ENCODE data around the gene MYADML2. TPM values are rescaled to one million over a fixed set of nuclear protein-coding genes. Genes with fewer than 3 reads are reported as not detected.

Gene MYADML2
- total RNA-seq, 1 experiment from 2014 or later: not detected

DNA sequence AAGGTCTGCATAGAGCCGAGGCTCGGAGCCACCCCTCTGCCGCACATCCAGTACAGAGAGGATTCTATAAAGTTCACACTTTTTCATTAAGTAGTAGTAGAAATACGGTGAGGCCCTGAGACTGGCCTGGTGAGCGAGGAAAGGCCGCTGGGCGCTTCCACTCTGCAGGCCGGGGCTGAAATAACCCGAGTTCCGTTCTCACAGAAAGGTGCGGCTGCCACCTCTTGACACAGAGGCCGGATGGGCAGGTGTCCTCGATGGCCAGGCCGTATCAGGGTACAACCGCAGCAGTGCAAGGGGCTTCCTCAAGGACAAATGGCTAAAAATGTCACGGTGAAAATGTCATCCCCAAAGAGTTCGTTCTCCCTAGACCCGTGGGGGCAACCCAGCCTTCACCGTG, 35.1 kb downstream of the MYADML2 start:
- POLR2A ChIA-PET (ENCODE audit: low non-redundant PET): no interaction called here
- intact Hi-C loops (cut with micrococcal nuclease; ENCODE audit: unreplicated experiment): no loop called here
- H3K36me3 ChIP-seq (ENCODE audit: insufficient read depth, low read length, poor library complexity, severe bottlenecking): peaks cover 44% of the 10 kb centered on the region

DNA sequence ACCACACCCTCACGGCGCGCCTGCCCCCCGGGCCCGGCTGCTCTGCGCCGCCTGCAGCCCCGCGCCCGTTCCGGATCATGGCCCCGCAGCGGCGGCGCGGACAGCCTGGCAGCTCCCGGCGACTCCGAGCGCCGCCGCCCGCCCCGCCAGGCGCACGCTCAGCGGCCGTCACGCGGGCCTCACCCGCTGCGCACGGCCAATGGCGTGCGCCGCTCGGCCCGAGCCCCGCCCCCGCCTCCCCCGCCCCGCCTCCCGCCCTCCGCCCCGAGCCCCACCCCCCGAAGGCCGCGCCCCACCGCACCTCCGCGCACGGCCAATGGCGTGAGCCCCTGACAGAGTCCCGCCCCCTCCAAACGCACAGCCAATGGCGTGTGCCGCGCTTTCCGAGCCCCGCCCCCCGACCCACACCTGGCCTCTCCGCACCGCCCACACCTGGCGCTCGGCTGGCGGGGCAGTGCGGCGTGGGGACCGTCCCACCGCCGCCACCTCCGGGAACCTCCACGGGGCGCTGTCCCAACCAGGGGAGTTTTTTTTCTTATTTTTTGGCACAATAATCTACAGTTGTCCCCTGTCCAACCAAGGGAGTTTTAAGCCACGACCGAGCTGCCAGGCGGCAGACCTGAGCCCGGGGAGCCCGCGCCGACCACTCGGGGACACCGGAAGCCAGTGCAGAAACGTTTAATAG, 35.6 kb downstream of the MYADML2 start, which contains the start of gene PCYT2:
PCYT2 (minus strand) TSS at position 123 of the 685 bp plus-strand sequence; CDS start at position 79, 44 bp downstream.
- BruUV-seq (replicated peaks): no TSS peak
- POLR2A ChIA-PET (ENCODE audit: low non-redundant PET): no interaction called here

More for the DNA sequence above, 35.1 kb downstream of the MYADML2 start:
- DNase-seq (ENCODE audit: low spot score): no peak
- H3K27me3 ChIP-seq (replicated peaks; ENCODE audit: insufficient read depth, low read depth, low read length, poor library complexity): no peaks in the 10 kb centered on the region
- TF ChIP-seq EZH2 (IDR thresholded peaks at IDR 0.05; ENCODE audit: borderline replicate concordance, low read depth, low read length, poor library complexity, severe bottlenecking): no peak
- TF ChIP-seq, protein P1, sequence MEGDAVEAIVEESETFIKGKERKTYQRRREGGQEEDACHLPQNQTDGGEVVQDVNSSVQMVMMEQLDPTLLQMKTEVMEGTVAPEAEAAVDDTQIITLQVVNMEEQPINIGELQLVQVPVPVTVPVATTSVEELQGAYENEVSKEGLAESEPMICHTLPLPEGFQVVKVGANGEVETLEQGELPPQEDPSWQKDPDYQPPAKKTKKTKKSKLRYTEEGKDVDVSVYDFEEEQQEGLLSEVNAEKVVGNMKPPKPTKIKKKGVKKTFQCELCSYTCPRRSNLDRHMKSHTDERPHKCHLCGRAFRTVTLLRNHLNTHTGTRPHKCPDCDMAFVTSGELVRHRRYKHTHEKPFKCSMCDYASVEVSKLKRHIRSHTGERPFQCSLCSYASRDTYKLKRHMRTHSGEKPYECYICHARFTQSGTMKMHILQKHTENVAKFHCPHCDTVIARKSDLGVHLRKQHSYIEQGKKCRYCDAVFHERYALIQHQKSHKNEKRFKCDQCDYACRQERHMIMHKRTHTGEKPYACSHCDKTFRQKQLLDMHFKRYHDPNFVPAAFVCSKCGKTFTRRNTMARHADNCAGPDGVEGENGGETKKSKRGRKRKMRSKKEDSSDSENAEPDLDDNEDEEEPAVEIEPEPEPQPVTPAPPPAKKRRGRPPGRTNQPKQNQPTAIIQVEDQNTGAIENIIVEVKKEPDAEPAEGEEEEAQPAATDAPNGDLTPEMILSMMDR (conservative IDR thresholded peaks at IDR 0.05; ENCODE audit: low read depth, low read length): no peak
- peaks cover 10% of the 10 kb centered on the region for H3K4me1 ChIP-seq (ENCODE audit: insufficient read depth, low read length, poor library complexity, severe bottlenecking)
- H3K27ac ChIP-seq (ENCODE audit: low read depth, low read length, poor library complexity, severe bottlenecking): peak overlapping the region; percentile 51
- H3K9me3 ChIP-seq (ENCODE audit: low read depth, low read length, poor library complexity, severe bottlenecking): no peaks in the 10 kb centered on the region
- CTCF ChIA-PET: no interaction called here
- no TSS peak for BruUV-seq (replicated peaks)
- H3K4me3 ChIP-seq (ENCODE audit: low read depth, low read length, poor library complexity, severe bottlenecking): peak overlapping the region; percentile 33

DNA sequence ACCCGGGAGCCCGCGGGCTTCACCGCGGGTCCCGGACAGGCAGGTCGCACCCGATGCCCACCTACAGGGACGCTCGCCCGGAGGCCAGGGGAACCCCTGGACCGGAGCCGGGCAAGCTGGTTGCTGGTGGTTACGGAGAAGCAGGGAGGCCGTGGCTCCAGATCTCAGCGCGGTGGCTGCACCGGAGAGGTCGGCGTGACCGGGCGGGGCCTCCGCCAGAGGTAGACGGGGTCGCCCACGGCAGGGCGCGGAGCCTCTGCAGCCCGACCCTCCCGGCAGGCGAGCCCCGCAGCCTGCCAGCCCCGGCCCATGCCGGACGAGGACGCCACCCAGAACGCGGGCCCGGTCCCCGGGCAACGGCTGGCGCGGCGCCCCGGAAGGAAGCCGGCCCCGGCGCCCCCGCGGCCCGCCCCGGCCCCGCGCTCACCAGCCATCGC, 36.2 kb downstream of the MYADML2 start:
- H3K9me3 ChIP-seq (ENCODE audit: low read depth, low read length, poor library complexity, severe bottlenecking): no peaks in the 10 kb centered on the region
- peaks cover 53% of the 10 kb centered on the region for H3K36me3 ChIP-seq (ENCODE audit: insufficient read depth, low read length, poor library complexity, severe bottlenecking)
- ChIA-PET POLR2A (ENCODE audit: low non-redundant PET) (no interaction called here), CTCF (no interaction called here)
- DNase-seq (ENCODE audit: low spot score): no peak
- no peaks in the 10 kb centered on the region for H3K27me3 ChIP-seq (replicated peaks; ENCODE audit: insufficient read depth, low read depth, low read length, poor library complexity)
- peaks cover 5% of the 10 kb centered on the region for H3K4me1 ChIP-seq (ENCODE audit: insufficient read depth, low read length, poor library complexity, severe bottlenecking)
- peak overlapping the region; percentile 62 for H3K27ac ChIP-seq (ENCODE audit: low read depth, low read length, poor library complexity, severe bottlenecking)
- no TSS peak for BruUV-seq (replicated peaks)
- TF ChIP-seq EZH2 (IDR thresholded peaks at IDR 0.05; ENCODE audit: borderline replicate concordance, low read depth, low read length, poor library complexity, severe bottlenecking): no peak
- TF ChIP-seq, protein P1 (conservative IDR thresholded peaks at IDR 0.05; ENCODE audit: low read depth, low read length): no peak
- intact Hi-C loops (cut with micrococcal nuclease; ENCODE audit: unreplicated experiment): no loop called here
- H3K4me3 ChIP-seq (ENCODE audit: low read depth, low read length, poor library complexity, severe bottlenecking): peak overlapping the region; percentile 90

More for the DNA sequence above, 35.6 kb downstream of the MYADML2 start, which contains the start of gene PCYT2:
- no peaks in the 10 kb centered on the region for H3K27me3 ChIP-seq (replicated peaks; ENCODE audit: insufficient read depth, low read depth, low read length, poor library complexity)
- no peaks in the 10 kb centered on the region for H3K9me3 ChIP-seq (ENCODE audit: low read depth, low read length, poor library complexity, severe bottlenecking)
- peak within 1 kb of the TSS; percentile 90 for H3K4me3 ChIP-seq (ENCODE audit: low read depth, low read length, poor library complexity, severe bottlenecking)
- peaks cover 5% of the 10 kb centered on the region for H3K4me1 ChIP-seq (ENCODE audit: insufficient read depth, low read length, poor library complexity, severe bottlenecking)
- H3K27ac ChIP-seq (ENCODE audit: low read depth, low read length, poor library complexity, severe bottlenecking): peak within 1 kb of the TSS; percentile 62
- intact Hi-C loops (cut with micrococcal nuclease; ENCODE audit: unreplicated experiment): no loop called here
- peaks cover 48% of the 10 kb centered on the region for H3K36me3 ChIP-seq (ENCODE audit: insufficient read depth, low read length, poor library complexity, severe bottlenecking)
- peak; percentile 91 for DNase-seq (ENCODE audit: low spot score)
- CTCF ChIA-PET: no interaction called here
- TF ChIP-seq, protein P1 (conservative IDR thresholded peaks at IDR 0.05; ENCODE audit: low read depth, low read length): no peak
- TF ChIP-seq EZH2 (IDR thresholded peaks at IDR 0.05; ENCODE audit: borderline replicate concordance, low read depth, low read length, poor library complexity, severe bottlenecking): no peak
